ENCODE data around the gene PAPSS1.

PAPSS1 gene

DNA sequence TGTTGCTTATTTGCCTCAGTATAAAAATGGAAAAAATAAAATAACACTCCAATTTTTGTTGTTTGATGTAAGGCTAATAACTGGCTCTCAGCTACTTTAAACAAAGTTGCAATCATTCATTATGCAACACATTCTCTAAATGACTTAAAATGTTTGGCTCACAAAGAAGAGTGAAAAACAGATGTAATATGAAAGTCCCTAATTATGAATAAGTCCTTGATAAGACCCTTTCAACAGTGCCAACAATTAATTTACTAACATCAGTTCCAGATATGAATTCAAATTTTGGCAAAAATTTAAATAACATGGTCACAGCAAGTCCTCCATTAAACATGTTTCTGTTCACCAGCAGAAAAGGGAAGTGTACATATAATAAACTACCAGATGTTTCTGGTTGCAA lies 69.8 kb downstream of the PAPSS1 start:
- no peak for DNase-seq
- no peak for TF ChIP-seq CTCF (IDR thresholded peaks at IDR 0.05; ENCODE audit: low read depth, low read length)
- Histone ChIP-seq H3K27me3 (ENCODE audit: insufficient read depth, low read depth, severe bottlenecking) (no peaks in the 10 kb centered on the region), H3K9me3 (ENCODE audit: severe bottlenecking) (no peaks in the 10 kb centered on the region), H3K27ac (no peak overlapping the region), H3K4me3 (ENCODE audit: low read depth, low read length) (no peak overlapping the region), H3K36me3 (peaks cover 86% of the 10 kb centered on the region)

DNA sequence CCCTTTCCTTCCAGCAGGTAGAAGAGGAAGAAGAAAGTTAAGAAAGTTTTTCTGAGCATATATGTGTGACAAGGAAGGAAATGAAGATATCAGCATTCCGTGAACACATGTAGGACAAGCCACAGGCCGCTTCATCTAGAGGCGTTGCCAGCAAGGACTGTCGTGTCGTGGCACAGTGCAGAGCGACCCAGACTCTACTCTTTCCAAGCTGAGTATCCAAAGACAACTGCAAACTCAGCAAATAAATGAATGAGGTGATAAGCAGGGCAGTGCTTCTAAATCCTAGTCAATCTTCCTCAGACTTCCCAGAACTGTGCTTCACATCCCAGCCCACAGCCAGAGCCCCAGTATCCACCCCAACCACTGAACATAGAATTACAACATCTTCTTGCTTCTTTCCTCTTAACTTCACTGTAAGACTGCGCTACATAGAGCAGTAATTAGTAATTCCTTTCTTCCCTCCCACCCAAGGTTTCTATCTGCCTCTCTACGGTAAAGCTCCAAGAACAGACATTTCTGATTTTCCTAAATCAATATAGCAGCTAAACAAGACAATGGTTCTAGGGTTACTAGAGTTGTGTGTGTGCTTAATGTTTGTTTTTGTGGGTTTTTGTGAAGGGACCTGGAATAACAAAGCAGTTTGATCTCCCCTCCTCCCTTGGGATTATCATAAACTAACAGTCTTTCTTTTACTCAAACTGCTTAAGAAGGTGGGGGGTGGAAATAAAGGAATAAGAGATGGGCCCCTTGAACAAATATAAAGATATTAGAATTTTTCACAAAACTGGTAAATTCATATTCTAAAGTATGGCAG lies 71.6 kb downstream of the PAPSS1 start:
- H3K9me3 ChIP-seq (ENCODE audit: severe bottlenecking) = no peaks in the 10 kb centered on the region
- DNase-seq = no peak
- no peak overlapping the region for H3K4me3 ChIP-seq (ENCODE audit: low read depth, low read length)
- no peak for TF ChIP-seq CTCF (IDR thresholded peaks at IDR 0.05; ENCODE audit: low read depth, low read length)
- H3K27me3 ChIP-seq (ENCODE audit: insufficient read depth, low read depth, severe bottlenecking) = no peaks in the 10 kb centered on the region
- no peak overlapping the region for H3K27ac ChIP-seq
- H3K36me3 ChIP-seq = peaks cover 88% of the 10 kb centered on the region

DNA sequence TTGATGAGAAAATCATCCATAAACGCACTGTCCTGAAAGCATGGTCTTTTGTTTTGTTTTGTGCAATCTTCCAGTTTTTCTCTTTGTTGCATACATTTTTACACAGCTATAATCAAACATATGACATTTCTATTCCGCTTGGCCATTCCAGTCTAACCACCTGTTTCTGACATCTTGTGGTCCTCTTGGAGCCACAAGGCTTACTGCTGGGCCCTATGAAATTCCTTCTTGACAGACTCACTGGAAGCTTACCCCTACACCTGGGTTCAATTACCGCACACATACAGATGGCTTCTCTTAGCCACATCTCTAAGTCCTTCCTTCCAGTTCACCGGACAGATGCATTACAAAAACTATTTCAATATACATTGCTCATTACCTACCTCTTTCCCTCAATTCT lies 72.4 kb downstream of the PAPSS1 start:
- no peak overlapping the region for H3K4me3 ChIP-seq (ENCODE audit: low read depth, low read length)
- H3K9me3 ChIP-seq (ENCODE audit: severe bottlenecking) = no peaks in the 10 kb centered on the region
- DNase-seq = no peak
- H3K27me3 ChIP-seq (ENCODE audit: insufficient read depth, low read depth, severe bottlenecking) = no peaks in the 10 kb centered on the region
- H3K27ac ChIP-seq = no peak overlapping the region
- H3K36me3 ChIP-seq = peaks cover 88% of the 10 kb centered on the region
- no peak for TF ChIP-seq CTCF (IDR thresholded peaks at IDR 0.05; ENCODE audit: low read depth, low read length)

GRCh38 chr4:107645604-107646003 lies 74.4 kb downstream of the PAPSS1 start:
- peaks cover 86% of the 10 kb centered on the region for H3K36me3 ChIP-seq
- no peaks in the 10 kb centered on the region for H3K27me3 ChIP-seq (ENCODE audit: insufficient read depth, low read depth, severe bottlenecking)
- no peak for TF ChIP-seq CTCF (IDR thresholded peaks at IDR 0.05; ENCODE audit: low read depth, low read length)
- no peak for DNase-seq
- H3K4me3 ChIP-seq (ENCODE audit: low read depth, low read length) = no peak overlapping the region
- H3K9me3 ChIP-seq (ENCODE audit: severe bottlenecking) = no peaks in the 10 kb centered on the region
- H3K27ac ChIP-seq = no peak overlapping the region

DNA sequence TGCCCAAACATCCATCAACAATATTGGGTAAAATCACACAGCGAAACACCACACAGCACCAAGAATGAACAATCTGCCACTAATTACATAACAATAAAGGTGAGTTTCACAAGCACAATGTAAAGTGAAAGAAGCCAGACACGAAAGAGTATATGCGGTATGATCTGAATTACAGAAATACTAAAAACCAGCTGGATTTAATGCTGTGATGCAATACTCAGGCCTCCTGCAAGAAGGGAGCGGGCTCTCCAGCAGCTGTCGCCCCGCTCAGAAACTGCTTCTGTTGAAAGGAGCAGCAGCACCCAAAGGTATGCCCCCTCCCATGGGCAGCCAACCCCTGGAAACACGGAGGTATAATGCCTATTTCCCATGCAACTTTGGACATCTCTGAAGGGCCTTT lies 77.0 kb downstream of the PAPSS1 start:
- DNase-seq = no peak
- Histone ChIP-seq H3K9me3 (ENCODE audit: severe bottlenecking) (no peaks in the 10 kb centered on the region), H3K36me3 (peaks cover 82% of the 10 kb centered on the region), H3K4me3 (ENCODE audit: low read depth, low read length) (no peak overlapping the region), H3K27me3 (ENCODE audit: insufficient read depth, low read depth, severe bottlenecking) (no peaks in the 10 kb centered on the region), H3K27ac (no peak overlapping the region)
- TF ChIP-seq CTCF (IDR thresholded peaks at IDR 0.05; ENCODE audit: low read depth, low read length) = no peak

- no peak for DNase-seq
- H3K4me3 ChIP-seq (ENCODE audit: low read depth, low read length) = no peak overlapping the region
- no peak overlapping the region for H3K27ac ChIP-seq
- no peaks in the 10 kb centered on the region for H3K9me3 ChIP-seq (ENCODE audit: severe bottlenecking)
- no peak for TF ChIP-seq CTCF (IDR thresholded peaks at IDR 0.05; ENCODE audit: low read depth, low read length)
- peaks cover 67% of the 10 kb centered on the region for H3K36me3 ChIP-seq
- H3K27me3 ChIP-seq (ENCODE audit: insufficient read depth, low read depth, severe bottlenecking) = no peaks in the 10 kb centered on the region
Observed at GRCh38 chr4:107640878-107641277, 79.2 kb downstream of the PAPSS1 start.

Data from WERI-Rb-1 (cell line).